ENCODE results near the gene ALDH1L2. TPM values are rescaled to one million over a fixed set of nuclear protein-coding genes. Genes with fewer than 3 reads are reported as not detected.
"Not testable (repeated sequence)": the region's sequence is repeated elsewhere in the genome, so short reads cannot be mapped to it uniquely, and the experiment has no call there.

Gene ALDH1L2
- polyA plus RNA-seq, 2 donors = 0.10 to 0.35 TPM

- H3K27ac ChIP-seq (ENCODE audit: low read depth in 2 of 2, low read length in 1 of 2) = no peak overlapping the region
- WGBS, 2 donors = 88 to 89% methylated on average over 1 of the region's 1 CpG
- H3K4me3 ChIP-seq (ENCODE audit: low read depth in 1 of 2, low read length in 2 of 2) = no peak overlapping the region
- H3K4me1 ChIP-seq (ENCODE audit: control insufficient read depth in 2 of 2, insufficient read depth in 2 of 2, low read length in 1 of 2) = peaks cover 0 to 3% of the 10 kb centered on the region in 2 donors
- H3K36me3 ChIP-seq (ENCODE audit: control insufficient read depth in 2 of 2, insufficient read depth in 2 of 2, low read length in 1 of 2) = peaks cover 0 to 2% of the 10 kb centered on the region in 2 donors
- no peaks in the 10 kb centered on the region for H3K27me3 ChIP-seq (ENCODE audit: control insufficient read depth in 1 of 2, insufficient read depth in 2 of 2, low read length in 2 of 2)
- no peaks in the 10 kb centered on the region for H3K9me3 ChIP-seq (ENCODE audit: control insufficient read depth in 2 of 2, insufficient read depth in 1 of 2, low read depth in 1 of 2, low read length in 1 of 2)
Measured at GRCh38 chr12:105104762-105105161, 20.5 kb upstream of the ALDH1L2 start.

GRCh38 chr12:105102673-105103072, 18.4 kb upstream of the ALDH1L2 start:
- peaks cover 0 to 2% of the 10 kb centered on the region in 2 donors for H3K36me3 ChIP-seq (ENCODE audit: control insufficient read depth in 2 of 2, insufficient read depth in 2 of 2, low read length in 1 of 2)
- no peaks in the 10 kb centered on the region for H3K4me1 ChIP-seq (ENCODE audit: control insufficient read depth in 2 of 2, insufficient read depth in 2 of 2, low read length in 1 of 2)
- H3K27me3 ChIP-seq (ENCODE audit: control insufficient read depth in 1 of 2, insufficient read depth in 2 of 2, low read length in 2 of 2) = no peaks in the 10 kb centered on the region
- H3K27ac ChIP-seq (ENCODE audit: low read depth in 2 of 2, low read length in 1 of 2) = no peak overlapping the region
- no peaks in the 10 kb centered on the region for H3K9me3 ChIP-seq (ENCODE audit: control insufficient read depth in 2 of 2, insufficient read depth in 1 of 2, low read depth in 1 of 2, low read length in 1 of 2)
- no peak overlapping the region for H3K4me3 ChIP-seq (ENCODE audit: low read depth in 1 of 2, low read length in 2 of 2)

GRCh38 chr12:105100998-105101397, 16.7 kb upstream of the ALDH1L2 start:
- peaks cover 0 to 2% of the 10 kb centered on the region in 2 donors for H3K36me3 ChIP-seq (ENCODE audit: control insufficient read depth in 2 of 2, insufficient read depth in 2 of 2, low read length in 1 of 2)
- no peaks in the 10 kb centered on the region for H3K27me3 ChIP-seq (ENCODE audit: control insufficient read depth in 1 of 2, insufficient read depth in 2 of 2, low read length in 2 of 2)
- no peak overlapping the region for H3K27ac ChIP-seq (ENCODE audit: low read depth in 2 of 2, low read length in 1 of 2)
- no peak overlapping the region for H3K4me3 ChIP-seq (ENCODE audit: low read depth in 1 of 2, low read length in 2 of 2)
- no peaks in the 10 kb centered on the region for H3K9me3 ChIP-seq (ENCODE audit: control insufficient read depth in 2 of 2, insufficient read depth in 1 of 2, low read depth in 1 of 2, low read length in 1 of 2)
- H3K4me1 ChIP-seq (ENCODE audit: control insufficient read depth in 2 of 2, insufficient read depth in 2 of 2, low read length in 1 of 2) = no peaks in the 10 kb centered on the region

GRCh38 chr12:105100207-105100985, 16.1 kb upstream of the ALDH1L2 start:
- H3K9me3 ChIP-seq (ENCODE audit: control insufficient read depth in 2 of 2, insufficient read depth in 1 of 2, low read depth in 1 of 2, low read length in 1 of 2) = no peaks in the 10 kb centered on the region
- H3K4me3 ChIP-seq (ENCODE audit: low read depth in 1 of 2, low read length in 2 of 2) = no peak overlapping the region
- no peaks in the 10 kb centered on the region for H3K4me1 ChIP-seq (ENCODE audit: control insufficient read depth in 2 of 2, insufficient read depth in 2 of 2, low read length in 1 of 2)
- peaks cover 0 to 2% of the 10 kb centered on the region in 2 donors for H3K36me3 ChIP-seq (ENCODE audit: control insufficient read depth in 2 of 2, insufficient read depth in 2 of 2, low read length in 1 of 2)
- 78 to 80% methylated on average over 7 of the region's 7 CpGs for WGBS, 2 donors
- no peak overlapping the region for H3K27ac ChIP-seq (ENCODE audit: low read depth in 2 of 2, low read length in 1 of 2)
- H3K27me3 ChIP-seq (ENCODE audit: control insufficient read depth in 1 of 2, insufficient read depth in 2 of 2, low read length in 2 of 2) = no peaks in the 10 kb centered on the region

GRCh38 chr12:105099356-105099755, 15.1 kb upstream of the ALDH1L2 start:
- WGBS, 2 donors = 81 to 88% methylated on average over 1 of the region's 1 CpG
- no peak overlapping the region for H3K4me3 ChIP-seq (ENCODE audit: low read depth in 1 of 2, low read length in 2 of 2)
- H3K4me1 ChIP-seq (ENCODE audit: control insufficient read depth in 2 of 2, insufficient read depth in 2 of 2, low read length in 1 of 2) = no peaks in the 10 kb centered on the region
- H3K36me3 ChIP-seq (ENCODE audit: control insufficient read depth in 2 of 2, insufficient read depth in 2 of 2, low read length in 1 of 2) = peaks cover 0 to 2% of the 10 kb centered on the region in 2 donors
- H3K9me3 ChIP-seq (ENCODE audit: control insufficient read depth in 2 of 2, insufficient read depth in 1 of 2, low read depth in 1 of 2, low read length in 1 of 2) = peaks cover 0 to 1% of the 10 kb centered on the region in 2 donors
- no peaks in the 10 kb centered on the region for H3K27me3 ChIP-seq (ENCODE audit: control insufficient read depth in 1 of 2, insufficient read depth in 2 of 2, low read length in 2 of 2)
- H3K27ac ChIP-seq (ENCODE audit: low read depth in 2 of 2, low read length in 1 of 2) = no peak overlapping the region

- WGBS, 2 donors = 87 to 92% methylated on average over 5 of the region's 5 CpGs
- H3K4me3 ChIP-seq (ENCODE audit: low read depth in 1 of 2, low read length in 2 of 2); H3K9me3 ChIP-seq (ENCODE audit: control insufficient read depth in 2 of 2, insufficient read depth in 1 of 2, low read depth in 1 of 2, low read length in 1 of 2); H3K27me3 ChIP-seq (ENCODE audit: control insufficient read depth in 1 of 2, insufficient read depth in 2 of 2, low read length in 2 of 2); H3K27ac ChIP-seq (ENCODE audit: low read depth in 2 of 2, low read length in 1 of 2); H3K36me3 ChIP-seq (ENCODE audit: control insufficient read depth in 2 of 2, insufficient read depth in 2 of 2, low read length in 1 of 2); H3K4me1 ChIP-seq (ENCODE audit: control insufficient read depth in 2 of 2, insufficient read depth in 2 of 2, low read length in 1 of 2): not testable (repeated sequence)
Measured at GRCh38 chr12:105095338-105095737, 11.1 kb upstream of the ALDH1L2 start.

GRCh38 chr12:105092336-105092735, 8.1 kb upstream of the ALDH1L2 start:
- WGBS, 2 donors = 35 to 36% methylated on average over 13 of the region's 13 CpGs
- peak overlapping the region; percentile 11 to 40 for H3K4me3 ChIP-seq (ENCODE audit: low read depth in 1 of 2, low read length in 2 of 2)

GRCh38 chr12:105091476-105092206, 7.4 kb upstream of the ALDH1L2 start:
- no peaks in the 10 kb centered on the region for H3K4me1 ChIP-seq (ENCODE audit: control insufficient read depth in 2 of 2, insufficient read depth in 2 of 2, low read length in 1 of 2)
- WGBS, 2 donors = 55 to 70% methylated on average over 4 of the region's 4 CpGs
- no peak overlapping the region for H3K4me3 ChIP-seq (ENCODE audit: low read depth in 1 of 2, low read length in 2 of 2)
- H3K9me3 ChIP-seq (ENCODE audit: control insufficient read depth in 2 of 2, insufficient read depth in 1 of 2, low read depth in 1 of 2, low read length in 1 of 2) = peaks cover 0 to 1% of the 10 kb centered on the region in 2 donors
- H3K36me3 ChIP-seq (ENCODE audit: control insufficient read depth in 2 of 2, insufficient read depth in 2 of 2, low read length in 1 of 2) = no peaks in the 10 kb centered on the region
- no peaks in the 10 kb centered on the region for H3K27me3 ChIP-seq (ENCODE audit: control insufficient read depth in 1 of 2, insufficient read depth in 2 of 2, low read length in 2 of 2)
- H3K27ac ChIP-seq (ENCODE audit: low read depth in 2 of 2, low read length in 1 of 2) = no peak overlapping the region

More at GRCh38 chr12:105092336-105092735, 8.1 kb upstream of the ALDH1L2 start:
- Histone ChIP-seq H3K36me3 (ENCODE audit: control insufficient read depth in 2 of 2, insufficient read depth in 2 of 2, low read length in 1 of 2) (no peaks in the 10 kb centered on the region), H3K4me1 (ENCODE audit: control insufficient read depth in 2 of 2, insufficient read depth in 2 of 2, low read length in 1 of 2) (no peaks in the 10 kb centered on the region), H3K27ac (ENCODE audit: low read depth in 2 of 2, low read length in 1 of 2) (peak overlapping the region in 1 of 2 donors; percentile 26), H3K9me3 (ENCODE audit: control insufficient read depth in 2 of 2, insufficient read depth in 1 of 2, low read depth in 1 of 2, low read length in 1 of 2) (peaks cover 0 to 1% of the 10 kb centered on the region in 2 donors), H3K27me3 (ENCODE audit: control insufficient read depth in 1 of 2, insufficient read depth in 2 of 2, low read length in 2 of 2) (no peaks in the 10 kb centered on the region)

- H3K27ac ChIP-seq (ENCODE audit: low read depth in 2 of 2, low read length in 1 of 2) = no peak overlapping the region
- no peaks in the 10 kb centered on the region for H3K36me3 ChIP-seq (ENCODE audit: control insufficient read depth in 2 of 2, insufficient read depth in 2 of 2, low read length in 1 of 2)
- H3K27me3 ChIP-seq (ENCODE audit: control insufficient read depth in 1 of 2, insufficient read depth in 2 of 2, low read length in 2 of 2) = no peaks in the 10 kb centered on the region
- 77 to 81% methylated on average over 6 of the region's 6 CpGs for WGBS, 2 donors
- H3K9me3 ChIP-seq (ENCODE audit: control insufficient read depth in 2 of 2, insufficient read depth in 1 of 2, low read depth in 1 of 2, low read length in 1 of 2) = peaks cover 0 to 1% of the 10 kb centered on the region in 2 donors
- no peaks in the 10 kb centered on the region for H3K4me1 ChIP-seq (ENCODE audit: control insufficient read depth in 2 of 2, insufficient read depth in 2 of 2, low read length in 1 of 2)
- no peak overlapping the region for H3K4me3 ChIP-seq (ENCODE audit: low read depth in 1 of 2, low read length in 2 of 2)
Measured at GRCh38 chr12:105090361-105090760, 6.1 kb upstream of the ALDH1L2 start.

Data from esophagus (tissue), 2 donors.